ENCODE results near the gene DNAJC13.
"Not testable (repeated sequence)": the region's sequence is repeated elsewhere in the genome, so short reads cannot be mapped to it uniquely, and the experiment has no call there.

DNAJC13 gene

GRCh38 chr3:132396776-132397175, 20.5 kb upstream of the DNAJC13 start:
- not testable (repeated sequence) for ATAC-seq, H3K36me3 Mint-ChIP-seq, H3K4me3 Mint-ChIP-seq, H3K4me1 Mint-ChIP-seq, H3K27ac Mint-ChIP-seq, H3K27me3 Mint-ChIP-seq, H3K9me3 Mint-ChIP-seq

- no peaks in the 10 kb centered on the region for H3K27me3 Mint-ChIP-seq
- ATAC-seq, result no peak
These were observed 18.0 kb upstream of the DNAJC13 start for GRCh38 chr3:132399054-132399929.

GRCh38 chr3:132401255-132401654, 16.0 kb upstream of the DNAJC13 start:
- H3K9me3 Mint-ChIP-seq, result no peaks in the 10 kb centered on the region
- peaks cover 14% of the 10 kb centered on the region for H3K4me1 Mint-ChIP-seq
- H3K27ac Mint-ChIP-seq, result no peak overlapping the region
- no peak overlapping the region for H3K4me3 Mint-ChIP-seq
- no peaks in the 10 kb centered on the region for H3K27me3 Mint-ChIP-seq
- ATAC-seq, result peak; percentile 56
- no peaks in the 10 kb centered on the region for H3K36me3 Mint-ChIP-seq

More at GRCh38 chr3:132399054-132399929, 18.0 kb upstream of the DNAJC13 start:
- Mint-ChIP-seq H3K27ac (no peak overlapping the region), H3K4me1 (peaks cover 7% of the 10 kb centered on the region), H3K9me3 (peaks cover 3% of the 10 kb centered on the region), H3K4me3 (no peak overlapping the region), H3K36me3 (no peaks in the 10 kb centered on the region)

GRCh38 chr3:132404276-132404675, 13.0 kb upstream of the DNAJC13 start:
- Mint-ChIP-seq H3K27me3 (no peaks in the 10 kb centered on the region), H3K4me1 (peaks cover 26% of the 10 kb centered on the region), H3K27ac (no peak overlapping the region), H3K36me3 (no peaks in the 10 kb centered on the region), H3K4me3 (no peak overlapping the region), H3K9me3 (no peaks in the 10 kb centered on the region)
- no peak for ATAC-seq

- H3K9me3 Mint-ChIP-seq, result no peaks in the 10 kb centered on the region
- H3K36me3 Mint-ChIP-seq, result no peaks in the 10 kb centered on the region
- no peak overlapping the region for H3K4me3 Mint-ChIP-seq
- ATAC-seq, result no peak
- H3K27me3 Mint-ChIP-seq, result no peaks in the 10 kb centered on the region
- peaks cover 26% of the 10 kb centered on the region for H3K4me1 Mint-ChIP-seq
- H3K27ac Mint-ChIP-seq, result no peak overlapping the region
These were observed 12.1 kb upstream of the DNAJC13 start for GRCh38 chr3:132405188-132405587.

- Mint-ChIP-seq H3K4me3 (no peak overlapping the region), H3K36me3 (no peaks in the 10 kb centered on the region), H3K27ac (peak overlapping the region; percentile 17), H3K4me1 (peaks cover 26% of the 10 kb centered on the region), H3K27me3 (no peaks in the 10 kb centered on the region), H3K9me3 (no peaks in the 10 kb centered on the region)
- no peak for ATAC-seq
These were observed 11.5 kb upstream of the DNAJC13 start for GRCh38 chr3:132405609-132406299.

- H3K36me3 Mint-ChIP-seq, result no peaks in the 10 kb centered on the region
- no peak overlapping the region for H3K4me3 Mint-ChIP-seq
These were observed 10.7 kb upstream of the DNAJC13 start for GRCh38 chr3:132406587-132406986.

GRCh38 chr3:132407025-132407424, 10.3 kb upstream of the DNAJC13 start:
- Mint-ChIP-seq H3K9me3 (no peaks in the 10 kb centered on the region), H3K27ac (peak overlapping the region; percentile 11), H3K4me3 (no peak overlapping the region), H3K4me1 (peaks cover 19% of the 10 kb centered on the region), H3K27me3 (no peaks in the 10 kb centered on the region), H3K36me3 (no peaks in the 10 kb centered on the region)
- ATAC-seq, result no peak

More at GRCh38 chr3:132406587-132406986, 10.7 kb upstream of the DNAJC13 start:
- no peaks in the 10 kb centered on the region for H3K27me3 Mint-ChIP-seq
- no peaks in the 10 kb centered on the region for H3K9me3 Mint-ChIP-seq
- H3K27ac Mint-ChIP-seq, result peak overlapping the region; percentile 17
- H3K4me1 Mint-ChIP-seq, result peaks cover 19% of the 10 kb centered on the region
- no peak for ATAC-seq

GRCh38 chr3:132414841-132415240, 2.5 kb upstream of the DNAJC13 start:
- H3K9me3 Mint-ChIP-seq, result no peaks in the 10 kb centered on the region
- no peaks in the 10 kb centered on the region for H3K27me3 Mint-ChIP-seq
- peaks cover 14% of the 10 kb centered on the region for H3K4me1 Mint-ChIP-seq
- H3K27ac Mint-ChIP-seq, result no peak overlapping the region
- no peak overlapping the region for H3K4me3 Mint-ChIP-seq
- H3K36me3 Mint-ChIP-seq, result no peaks in the 10 kb centered on the region
- no peak for ATAC-seq

GRCh38 chr3:132416161-132416560, 1.1 kb upstream of the DNAJC13 start:
- Mint-ChIP-seq H3K27ac (peak overlapping the region; percentile 90), H3K9me3 (no peaks in the 10 kb centered on the region), H3K4me1 (peaks cover 27% of the 10 kb centered on the region), H3K36me3 (peaks cover 6% of the 10 kb centered on the region), H3K27me3 (no peaks in the 10 kb centered on the region), H3K4me3 (peak overlapping the region; percentile 100)
- no peak for ATAC-seq

GRCh38 chr3:132417695-132418411, 551 bp downstream of the DNAJC13 start:
- peak overlapping the region; percentile 90 for H3K27ac Mint-ChIP-seq
- H3K4me3 Mint-ChIP-seq, result peak overlapping the region; percentile 100
- ATAC-seq, result peak; percentile 72
- H3K4me1 Mint-ChIP-seq, result peaks cover 30% of the 10 kb centered on the region
- H3K36me3 Mint-ChIP-seq, result peaks cover 6% of the 10 kb centered on the region
- H3K27me3 Mint-ChIP-seq, result no peaks in the 10 kb centered on the region
- H3K9me3 Mint-ChIP-seq, result no peaks in the 10 kb centered on the region

GRCh38 chr3:132418916-132419315, 1.6 kb downstream of the DNAJC13 start:
- peak overlapping the region; percentile 100 for H3K4me3 Mint-ChIP-seq
- H3K27ac Mint-ChIP-seq, result peak overlapping the region; percentile 90

GRCh38 chr3:132421832-132422231, 4.5 kb downstream of the DNAJC13 start:
- H3K27ac Mint-ChIP-seq, result no peak overlapping the region
- no peak overlapping the region for H3K4me3 Mint-ChIP-seq
- H3K9me3 Mint-ChIP-seq, result no peaks in the 10 kb centered on the region
- H3K27me3 Mint-ChIP-seq, result no peaks in the 10 kb centered on the region
- H3K36me3 Mint-ChIP-seq, result peaks cover 13% of the 10 kb centered on the region
- H3K4me1 Mint-ChIP-seq, result peaks cover 53% of the 10 kb centered on the region
- no peak for ATAC-seq

More at GRCh38 chr3:132418916-132419315, 1.6 kb downstream of the DNAJC13 start:
- Mint-ChIP-seq H3K36me3 (peaks cover 6% of the 10 kb centered on the region), H3K27me3 (no peaks in the 10 kb centered on the region), H3K9me3 (no peaks in the 10 kb centered on the region), H3K4me1 (peaks cover 37% of the 10 kb centered on the region)
- ATAC-seq, result no peak

GRCh38 chr3:132422531-132422930, 5.2 kb downstream of the DNAJC13 start:
- Mint-ChIP-seq H3K27me3 (no peaks in the 10 kb centered on the region), H3K9me3 (no peaks in the 10 kb centered on the region), H3K36me3 (peaks cover 13% of the 10 kb centered on the region), H3K27ac (no peak overlapping the region), H3K4me3 (no peak overlapping the region), H3K4me1 (peaks cover 53% of the 10 kb centered on the region)
- ATAC-seq, result no peak

- Mint-ChIP-seq H3K4me3 (no peak overlapping the region), H3K27ac (no peak overlapping the region), H3K9me3 (no peaks in the 10 kb centered on the region)
These were observed 15.3 kb downstream of the DNAJC13 start for GRCh38 chr3:132432639-132433038.

More at GRCh38 chr3:132432639-132433038, 15.3 kb downstream of the DNAJC13 start:
- no peak for ATAC-seq
- peaks cover 23% of the 10 kb centered on the region for H3K36me3 Mint-ChIP-seq
- peaks cover 14% of the 10 kb centered on the region for H3K4me1 Mint-ChIP-seq
- no peaks in the 10 kb centered on the region for H3K27me3 Mint-ChIP-seq
